BJ (cell line): ENCODE results near the gene PUM1. TPM values are rescaled to one million over a fixed set of nuclear protein-coding genes. Genes with fewer than 3 reads are reported as not detected.

Experiments used
- CTCF ChIA-PET: fragments of 350-600 bp; formaldehyde crosslinking; extraction: SDS; loops from one replicate; lab custom pipeline; 2021; ENCODE audit warnings: antibody characterized with exemption, inconsistent platforms; lab: Yijun Ruan, JAX
- POLR2A ChIA-PET: fragments of 300-600 bp; sonication (Branson Sonifier 250); formaldehyde crosslinking; extraction: SDS; loops from one replicate; lab custom pipeline; 2021; ENCODE audit warnings: antibody characterized with exemption; lab: Charles Lee
- DNase-seq: peaks from one replicate; pipeline ENCODE4 v3.0.0-alpha.2; 2011; ENCODE audit warnings: low read depth
- H3K27me3 ChIP-seq: 2 replicates; pipeline ENCODE4 v1.6.0; 2011; ENCODE audit warnings: low read length; ENCODE audit not compliant: control insufficient read depth, insufficient read depth
- H3K36me3 ChIP-seq: 2 replicates; pipeline ENCODE4 v1.5.1; 2011; ENCODE audit warnings: low read length; ENCODE audit not compliant: control insufficient read depth, insufficient read depth
- H3K4me3 ChIP-seq: 2 replicates; pipeline ENCODE4 v1.5.1; 2011; ENCODE audit warnings: low read depth, mild to moderate bottlenecking, control low read depth, low read length
- polyA plus RNA-seq: library from polyadenylated mRNA; depleted of rRNA; stranded (reverse); fragments of >200 nt; gene quantifications from 2 replicates; pipeline ENCODE4 v1.2.3, GENCODE V29; 2011
- TF ChIP-seq, protein P1 (sequence below): IDR thresholded peaks from 2 replicates; pipeline ENCODE4 v1.5.1; 2011; ENCODE audit warnings: low read depth, mild to moderate bottlenecking, control low read depth, inconsistent platforms, low read length, moderate library complexity; ENCODE audit not compliant: insufficient read depth

The PUM1 gene
- polyA plus RNA-seq, 1 experiment, result 66.9 TPM

DNA sequence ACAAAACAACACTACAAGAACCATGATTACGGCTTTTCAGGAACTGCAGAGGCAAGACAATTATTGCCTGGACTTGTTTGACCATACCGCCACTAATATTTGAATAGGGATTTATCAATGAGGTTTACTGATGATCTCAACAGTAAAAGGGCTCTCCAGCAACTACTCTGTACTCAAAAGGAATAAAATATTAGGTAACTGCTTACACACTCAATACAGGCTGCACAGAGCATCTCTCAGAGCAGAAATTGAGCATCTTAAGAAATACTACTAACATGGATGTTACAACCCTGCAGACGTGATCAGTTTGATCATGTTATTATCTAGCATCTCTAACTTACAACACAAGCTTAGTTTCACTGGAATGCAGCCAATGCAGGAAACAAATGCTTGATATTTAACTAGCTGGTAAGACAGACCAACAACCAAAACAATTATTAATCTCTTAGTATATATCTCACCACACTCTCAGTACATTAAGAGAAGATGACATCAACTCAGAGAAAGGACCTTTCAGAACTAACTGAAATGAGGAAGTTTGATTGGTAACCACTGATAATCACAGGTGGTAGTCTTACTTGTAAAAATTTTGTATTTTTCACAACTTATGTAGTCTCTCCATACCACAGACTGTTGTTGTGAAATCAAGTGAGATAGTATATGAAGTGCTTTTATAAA lies 52.2 kb downstream of the PUM1 start:
- ChIA-PET POLR2A (no interaction called here), CTCF (interaction anchor here (1.2 to 1.6 kb wide), 3 partner anchors 9 to 149 kb away, joined by 4 to 5 read pairs (median 5); partner anchors contain the start of gene PUM1)
- H3K27me3 ChIP-seq, result no peaks in the 10 kb centered on the region
- no peaks in the 10 kb centered on the region for H3K36me3 ChIP-seq
- H3K4me3 ChIP-seq, result no peak overlapping the region
- TF ChIP-seq, protein P1, sequence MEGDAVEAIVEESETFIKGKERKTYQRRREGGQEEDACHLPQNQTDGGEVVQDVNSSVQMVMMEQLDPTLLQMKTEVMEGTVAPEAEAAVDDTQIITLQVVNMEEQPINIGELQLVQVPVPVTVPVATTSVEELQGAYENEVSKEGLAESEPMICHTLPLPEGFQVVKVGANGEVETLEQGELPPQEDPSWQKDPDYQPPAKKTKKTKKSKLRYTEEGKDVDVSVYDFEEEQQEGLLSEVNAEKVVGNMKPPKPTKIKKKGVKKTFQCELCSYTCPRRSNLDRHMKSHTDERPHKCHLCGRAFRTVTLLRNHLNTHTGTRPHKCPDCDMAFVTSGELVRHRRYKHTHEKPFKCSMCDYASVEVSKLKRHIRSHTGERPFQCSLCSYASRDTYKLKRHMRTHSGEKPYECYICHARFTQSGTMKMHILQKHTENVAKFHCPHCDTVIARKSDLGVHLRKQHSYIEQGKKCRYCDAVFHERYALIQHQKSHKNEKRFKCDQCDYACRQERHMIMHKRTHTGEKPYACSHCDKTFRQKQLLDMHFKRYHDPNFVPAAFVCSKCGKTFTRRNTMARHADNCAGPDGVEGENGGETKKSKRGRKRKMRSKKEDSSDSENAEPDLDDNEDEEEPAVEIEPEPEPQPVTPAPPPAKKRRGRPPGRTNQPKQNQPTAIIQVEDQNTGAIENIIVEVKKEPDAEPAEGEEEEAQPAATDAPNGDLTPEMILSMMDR, result no peak
- no peak for DNase-seq

DNA sequence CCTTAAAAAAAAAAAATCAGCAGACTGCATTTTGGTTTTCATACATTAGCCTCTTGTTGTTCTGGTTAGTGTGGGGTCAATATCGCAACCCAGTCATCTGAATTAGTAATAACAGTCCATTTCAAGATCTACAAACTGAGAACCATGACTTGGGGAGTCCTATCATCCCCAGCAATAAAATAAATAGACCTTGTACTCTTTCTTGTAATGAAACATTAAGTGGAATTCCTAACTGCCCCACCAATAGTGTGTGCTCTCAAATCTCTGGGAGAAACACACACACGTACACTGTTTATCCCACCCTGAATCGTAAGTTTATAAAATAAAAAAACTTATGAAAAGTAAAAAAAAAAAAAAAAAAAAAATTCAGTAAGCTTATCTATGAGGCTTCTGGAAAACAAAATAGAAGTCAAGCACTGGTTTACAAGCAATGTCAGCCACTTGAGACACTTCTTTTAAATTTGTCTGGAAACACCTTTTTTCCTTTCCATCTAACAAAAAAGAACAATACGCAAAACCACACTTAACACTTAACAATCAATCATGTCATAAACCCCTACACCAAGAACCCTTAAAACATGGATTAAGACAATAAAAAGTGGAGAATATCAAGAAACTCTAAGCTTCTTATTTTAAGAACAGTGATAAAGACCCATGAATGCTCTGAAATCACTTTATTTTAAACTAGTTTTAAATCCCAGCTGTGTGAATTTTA lies 53.1 kb downstream of the PUM1 start:
- ChIA-PET CTCF (interaction anchor here (1.2 to 2.9 kb wide), 4 partner anchors 9 to 150 kb away, joined by 4 to 11 read pairs (median 6); no protein-coding TSS in a partner anchor), POLR2A (no interaction called here)
- Histone ChIP-seq H3K36me3 (no peaks in the 10 kb centered on the region), H3K4me3 (no peak overlapping the region), H3K27me3 (no peaks in the 10 kb centered on the region)
- TF ChIP-seq, protein P1, result no peak
- no peak for DNase-seq

DNA sequence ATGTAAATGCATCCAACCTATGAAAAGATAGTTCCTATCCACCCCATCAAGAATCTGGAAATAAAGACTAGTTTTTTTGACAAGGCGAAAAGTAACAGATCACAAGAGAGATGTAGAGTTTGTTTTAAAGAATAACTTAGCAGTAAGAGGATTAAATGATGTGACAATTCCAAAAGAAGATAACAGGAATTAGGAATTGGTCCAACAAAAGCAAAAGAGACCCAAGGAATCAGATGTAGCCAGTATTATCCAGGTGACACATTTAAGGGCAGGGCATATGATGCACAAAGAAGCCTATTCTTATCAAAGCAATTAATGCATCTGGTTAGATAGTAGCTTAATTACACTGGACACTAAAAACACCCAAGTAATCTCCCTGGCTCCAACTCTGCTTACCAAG lies 53.8 kb downstream of the PUM1 start:
- ChIA-PET POLR2A (no interaction called here), CTCF (interaction anchor here (1.0 to 2.9 kb wide), 6 partner anchors 9 to 211 kb away, joined by 3 to 11 read pairs (median 5); no protein-coding TSS in a partner anchor)
- H3K27me3 ChIP-seq, result no peaks in the 10 kb centered on the region
- TF ChIP-seq, protein P1, result no peak
- DNase-seq, result no peak
- no peaks in the 10 kb centered on the region for H3K36me3 ChIP-seq
- no peak overlapping the region for H3K4me3 ChIP-seq

DNA sequence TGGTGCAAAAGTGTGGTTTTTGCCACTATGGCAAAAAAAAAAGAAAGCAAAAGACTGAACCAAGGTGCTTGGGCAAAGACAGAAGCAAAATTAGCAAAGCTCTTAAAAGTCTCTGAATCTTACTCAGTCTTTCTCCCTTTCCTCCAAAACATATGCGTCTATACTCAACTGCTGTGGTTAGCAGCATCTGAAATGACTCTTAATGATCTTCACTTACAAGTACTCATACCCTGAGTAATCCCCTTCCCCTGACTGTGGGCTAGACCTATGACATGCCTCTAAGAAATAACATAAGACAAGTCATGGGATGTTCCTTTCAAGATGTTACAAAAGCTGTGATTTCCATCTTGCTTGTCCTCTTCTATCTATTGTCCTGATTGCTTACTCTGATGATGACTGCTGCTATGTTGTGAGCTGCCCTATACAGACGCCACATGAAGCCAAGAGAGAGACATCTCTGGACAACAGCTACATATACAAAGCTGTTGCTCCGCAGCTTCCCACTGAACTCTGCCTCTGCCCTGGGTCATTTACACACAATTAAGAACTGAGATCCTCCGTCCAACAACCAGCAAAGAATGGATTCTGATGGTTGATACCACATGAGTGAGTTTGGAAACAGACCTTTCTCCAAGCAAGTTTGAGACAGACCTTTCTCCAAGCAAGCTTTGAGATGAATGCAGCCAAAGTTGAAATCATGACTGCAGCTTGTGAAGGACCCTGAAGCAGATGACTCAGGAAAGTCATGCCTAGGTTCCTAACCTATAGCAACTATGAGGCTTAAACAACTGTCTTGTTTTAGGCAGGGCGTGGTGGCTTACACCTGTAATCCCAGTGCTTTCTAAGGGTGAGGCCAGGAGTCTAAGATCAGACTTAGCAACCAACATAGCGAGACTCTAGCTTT lies 55.2 kb downstream of the PUM1 start:
- Histone ChIP-seq H3K4me3 (no peak overlapping the region), H3K27me3 (no peaks in the 10 kb centered on the region), H3K36me3 (no peaks in the 10 kb centered on the region; the same call in 1 of the 2 replicates)
- POLR2A ChIA-PET, result interaction anchor here (0.6 kb wide), 1 partner anchor 141 kb away, joined by 3 read pairs; no protein-coding TSS in a partner anchor
- CTCF ChIA-PET, result interaction anchor here (1.2 to 2.9 kb wide), 4 partner anchors 11 to 209 kb away, joined by 5 to 11 read pairs (median 6); no protein-coding TSS in a partner anchor
- DNase-seq, result peak; percentile 35
- TF ChIP-seq, protein P1, result no peak
